K562 (cell line): ENCODE results near the gene HPD. TPM values are rescaled to one million over a fixed set of nuclear protein-coding genes. Genes with fewer than 3 reads are reported as not detected.
A peak's percentile ranks its signal among the peaks of the same experiment; 100 is the strongest.

Experiments
- BDP1 ChIP-seq: IDR thresholded peaks from 3 replicates; pipeline ENCODE4 v1.6.1; 2011; ENCODE audit not compliant: insufficient read length, insufficient read depth
- CAMTA2 ChIP-seq: fragments of 250-450 bp; sonication (Bioruptor Pico); conservative IDR thresholded peaks from 2 replicates; pipeline ENCODE4 v1.5.1; 2022
- CBX1 ChIP-seq: sonication (generic); IDR thresholded peaks from 2 replicates; pipeline ENCODE4 v1.6.1; 2016; ENCODE audit warnings: antibody characterized with exemption, low read depth, mild to moderate bottlenecking
- ELF4 ChIP-seq: fragments of 450-650 bp; formaldehyde crosslinking; IDR thresholded peaks from 2 replicates; pipeline ENCODE4 v1.4.0; 2022; ENCODE audit warnings: missing genetic modification characterization
- FOS ChIP-seq: IDR thresholded peaks from 3 replicates; pipeline ENCODE4 v1.6.1; 2011; ENCODE audit not compliant: insufficient read length; ENCODE audit errors: extremely low read depth
- FOXA1 ChIP-seq: fragments of 450-650 bp; IDR thresholded peaks from 2 replicates; pipeline ENCODE4 v1.6.1; 2016; ENCODE audit warnings: mild to moderate bottlenecking, borderline replicate concordance
- GABPB2 ChIP-seq: fragments of 250-450 bp; sonication (Bioruptor Pico); conservative IDR thresholded peaks from 2 replicates; pipeline ENCODE4 v1.5.1; 2021; ENCODE audit warnings: mild to moderate bottlenecking
- HIVEP1 ChIP-seq: fragments of 250-450 bp; sonication (Bioruptor Pico); IDR thresholded peaks from 2 replicates; pipeline ENCODE4 v1.4.0; 2020; ENCODE audit warnings: mild to moderate bottlenecking
- LEF1 ChIP-seq: fragments of 450-650 bp; IDR thresholded peaks from 2 replicates; pipeline ENCODE4 v1.6.1; 2016; ENCODE audit warnings: mild to moderate bottlenecking
- MCM7 ChIP-seq, 2 experiments: fragments of 450-650 bp; IDR thresholded peaks; 2 replicates each; pipeline ENCODE4 v1.6.1; 2016 to 2018
- MTA3 ChIP-seq: fragments of 450-650 bp; formaldehyde crosslinking; IDR thresholded peaks from 2 replicates; pipeline ENCODE4 v1.6.1; 2017; ENCODE audit warnings: mild to moderate bottlenecking, borderline replicate concordance
- PHF20 ChIP-seq: fragments of 450-650 bp; IDR thresholded peaks from 2 replicates; pipeline ENCODE4 v1.6.1; 2018; ENCODE audit not compliant: partially characterized antibody
- RBM15 ChIP-seq: fragments of 200-400 bp; formaldehyde crosslinking; IDR thresholded peaks from 2 replicates; pipeline ENCODE4 v1.6.1; 2018; ENCODE audit warnings: mild to moderate bottlenecking, low read length, moderate library complexity; ENCODE audit not compliant: insufficient read depth
- TAF7 ChIP-seq: fragments of 450-650 bp; IDR thresholded peaks from 2 replicates; pipeline ENCODE4 v1.6.1; 2016; ENCODE audit warnings: missing genetic modification characterization, missing compliant biosample characterization
- XRCC5 ChIP-seq: fragments of 200-400 bp; formaldehyde crosslinking; IDR thresholded peaks from 2 replicates; pipeline ENCODE4 v1.6.1; 2017; ENCODE audit warnings: low read depth, mild to moderate bottlenecking, low read length
- ZFP36 ChIP-seq: fragments of 150-350 bp; IDR thresholded peaks from 2 replicates; pipeline ENCODE4 v1.6.1; 2018; ENCODE audit warnings: low read length, low read depth; ENCODE audit not compliant: partially characterized antibody
- ZNF133 ChIP-seq: fragments of 250-450 bp; sonication (Bioruptor Pico); IDR thresholded peaks from 2 replicates; pipeline ENCODE4 v1.4.0; 2020; ENCODE audit warnings: mild to moderate bottlenecking
- ZNF146 ChIP-seq: IDR thresholded peaks from one replicate; pipeline ENCODE4 v1.6.1; 2018; ENCODE audit warnings: missing compliant biosample characterization; ENCODE audit not compliant: unreplicated experiment
- ZNF24 ChIP-seq: fragments of 450-650 bp; IDR thresholded peaks from 2 replicates; pipeline ENCODE4 v1.6.1; 2016
- ZNF444 ChIP-seq: fragments of 250-450 bp; sonication (Bioruptor Pico); IDR thresholded peaks from 2 replicates; pipeline ENCODE4 v1.4.0; 2020; ENCODE audit warnings: mild to moderate bottlenecking, moderate library complexity
- ZNF589 ChIP-seq: fragments of 200-800 bp; sonication (Bioruptor generic); IDR thresholded peaks from 2 replicates; pipeline ENCODE4 v1.6.1; 2016; ENCODE audit warnings: low read depth, missing genetic modification characterization, missing compliant biosample characterization
- polyA plus RNA-seq, 8 experiments: library from polyadenylated mRNA; depleted of rRNA in 4 of 8; stranded (reverse) in 5 of 8; unstranded in 3 of 8; fragments of >200 nt; fragmentation: Nextera tagmentation in 2 of 8; fragmentation: Illumina TruSeq in 1 of 8; extraction: Ambion mirVana in 2 of 8; extraction: Trizol in 1 of 8; gene quantifications; 2 replicates each; pipeline versions ENCODE4 v1.2.1 to v1.2.3, GENCODE V29; 2011 to 2014; ENCODE audit warnings: inconsistent platforms in 1 of 8, missing spikeins in 1 of 8
- total RNA-seq, 7 experiments: library from RNA; depleted of rRNA in 6 of 7; stranded (reverse); fragments of >200 nt in 6 of 7; fragmentation: Illumina TruSeq in 2 of 7; extraction: Trizol in 2 of 7; gene quantifications; 2 replicates each; pipeline versions ENCODE4 v1.2.1 to v1.2.3, GENCODE V29; 2011 to 2021; ENCODE audit warnings: low replicate concordance in 1 of 7
- TF ChIP-seq, protein P1 (sequence below): fragments of 450-650 bp; IDR thresholded peaks from 2 replicates; pipeline ENCODE4 v1.7.0; 2016; ENCODE audit warnings: borderline replicate concordance
- TF ChIP-seq, protein P2 (sequence below), 2 experiments: fragments of 450-650 bp in 1 of 2; sonication (generic) in 1 of 2; formaldehyde crosslinking in 1 of 2; IDR thresholded peaks in 1 of 2; conservative IDR thresholded peaks in 1 of 2; 2 replicates each; pipeline versions ENCODE4 v1.6.1 to v1.8.1; 2016 to 2023; ENCODE audit warnings: mild to moderate bottlenecking in 2 of 2, moderate library complexity in 2 of 2, inconsistent platforms in 1 of 2, missing genetic modification reagents in 1 of 2

Gene HPD
- total and polyA plus RNA-seq, 9 of the 15 experiments (the other 6 are each of a cell fraction or from before 2014, with no cell fraction given), result 0.06 to 0.29 (median 0.07) TPM; not detected in 4

DNA sequence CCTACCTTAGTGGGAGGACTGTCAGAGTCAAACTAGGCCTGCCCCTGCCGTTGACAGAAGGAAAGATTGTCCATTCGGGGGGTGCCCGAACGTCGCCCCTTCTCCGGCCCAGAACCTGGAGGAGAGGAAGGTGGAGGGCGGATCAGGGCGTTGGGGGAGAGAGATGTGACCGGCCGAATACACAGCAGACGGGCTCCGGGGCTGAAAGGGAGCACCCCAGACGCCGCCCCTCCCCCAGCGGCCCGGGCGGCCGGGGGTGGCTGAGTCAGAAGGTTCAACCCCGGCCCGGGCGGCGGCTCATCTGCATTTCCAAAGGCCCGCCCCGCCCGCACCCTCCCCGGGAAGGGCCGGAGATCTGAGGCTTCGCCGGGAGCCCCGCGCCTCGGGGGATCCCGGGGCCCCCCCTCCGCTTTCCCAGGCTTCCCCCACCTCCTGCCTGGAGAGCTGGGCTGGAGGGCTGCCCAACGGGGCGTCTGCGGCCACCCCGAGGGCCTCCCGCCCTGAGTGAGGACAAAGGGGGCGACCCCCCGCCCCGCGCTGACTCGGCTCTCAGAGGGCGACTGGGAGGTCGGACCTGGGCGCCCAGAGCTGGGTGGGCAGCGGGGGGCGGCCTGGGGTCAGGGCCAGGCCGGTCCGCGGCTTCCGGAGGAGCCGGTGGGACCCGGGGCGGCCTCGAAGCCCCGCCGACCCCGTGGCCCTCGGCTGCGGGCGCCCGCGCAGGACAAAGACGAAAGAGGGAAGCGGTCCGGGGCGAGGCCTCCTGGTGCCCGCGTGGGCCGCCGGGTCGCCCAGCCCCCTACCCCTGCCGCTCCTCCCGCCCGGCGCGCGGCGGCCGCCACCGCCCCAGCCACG is 58.6 kb downstream of the HPD start (continued):
- TF ChIP-seq, protein P1, sequence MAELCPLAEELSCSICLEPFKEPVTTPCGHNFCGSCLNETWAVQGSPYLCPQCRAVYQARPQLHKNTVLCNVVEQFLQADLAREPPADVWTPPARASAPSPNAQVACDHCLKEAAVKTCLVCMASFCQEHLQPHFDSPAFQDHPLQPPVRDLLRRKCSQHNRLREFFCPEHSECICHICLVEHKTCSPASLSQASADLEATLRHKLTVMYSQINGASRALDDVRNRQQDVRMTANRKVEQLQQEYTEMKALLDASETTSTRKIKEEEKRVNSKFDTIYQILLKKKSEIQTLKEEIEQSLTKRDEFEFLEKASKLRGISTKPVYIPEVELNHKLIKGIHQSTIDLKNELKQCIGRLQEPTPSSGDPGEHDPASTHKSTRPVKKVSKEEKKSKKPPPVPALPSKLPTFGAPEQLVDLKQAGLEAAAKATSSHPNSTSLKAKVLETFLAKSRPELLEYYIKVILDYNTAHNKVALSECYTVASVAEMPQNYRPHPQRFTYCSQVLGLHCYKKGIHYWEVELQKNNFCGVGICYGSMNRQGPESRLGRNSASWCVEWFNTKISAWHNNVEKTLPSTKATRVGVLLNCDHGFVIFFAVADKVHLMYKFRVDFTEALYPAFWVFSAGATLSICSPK, result 0 out of 2 replicates have a peak, but pooled peaks have one; percentile 73
- TF ChIP-seq ZNF444 (CRISPR knock-in tag) (no peak), ZFP36 (no peak), XRCC5 (no peak), TAF7 (peak; percentile 58; the same call in 1 of the 2 replicates), LEF1 (peak; percentile 83), FOXA1 (no peak), RBM15 (no peak), CAMTA2 (CRISPR knock-in tag) (no peak), HIVEP1 (CRISPR knock-in tag) (peak; percentile 74; the same call in 1 of the 2 replicates), ZNF133 (no peak), GABPB2 (CRISPR knock-in tag) (no peak), FOS (no peak), ZNF589 (CRISPR knock-in tag) (peak; percentile 53), ZNF146 (CRISPR knock-in tag) (no peak), MTA3 (no peak), ZNF24 (no peak), PHF20 (no peak), ELF4 (CRISPR knock-in tag) (no peak), CBX1 (0 out of 2 replicates have a peak, but pooled peaks have one; percentile 12), BDP1 (no peak), MCM7 (IDR thresholded peaks at IDR 0.05) (no peak)
- TF ChIP-seq, protein P2, sequence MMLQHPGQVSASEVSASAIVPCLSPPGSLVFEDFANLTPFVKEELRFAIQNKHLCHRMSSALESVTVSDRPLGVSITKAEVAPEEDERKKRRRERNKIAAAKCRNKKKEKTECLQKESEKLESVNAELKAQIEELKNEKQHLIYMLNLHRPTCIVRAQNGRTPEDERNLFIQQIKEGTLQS (IDR thresholded peaks at IDR 0.05), result peak; percentile 76
- TF ChIP-seq, protein P2 (CRISPR knock-in tag; conservative IDR thresholded peaks at IDR 0.05), result no peak
